ENCODE measurements around the gene CAPN7.

DNA sequence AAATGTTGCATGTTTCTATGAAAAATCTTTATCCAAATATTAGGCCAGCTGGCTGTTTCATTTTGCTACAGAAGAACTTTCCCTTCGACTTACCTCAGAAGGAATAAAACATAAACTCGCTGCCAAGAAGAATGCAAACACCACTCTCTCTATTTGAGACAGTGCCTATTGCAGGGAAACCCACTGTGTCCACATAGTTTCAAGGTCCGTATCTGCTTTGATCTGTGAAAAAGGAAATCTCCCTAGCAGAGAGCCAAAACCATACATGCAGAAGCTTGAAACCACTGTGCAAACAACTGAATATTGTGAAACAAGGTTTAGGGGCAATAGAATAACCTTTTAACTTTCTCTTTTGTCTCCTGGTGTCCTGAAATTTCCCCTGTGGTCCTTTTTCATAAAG is 35.0 kb upstream of the CAPN7 start:
- no peak for TF ChIP-seq FOXM1 (IDR thresholded peaks at IDR 0.05; ENCODE audit: borderline replicate concordance, low read depth)
- TF ChIP-seq TAF1 (IDR thresholded peaks at IDR 0.05; ENCODE audit: low read depth) = no peak
- TF ChIP-seq EP300 (IDR thresholded peaks at IDR 0.05; ENCODE audit: borderline replicate concordance) = no peak
- TF ChIP-seq CEBPB (IDR thresholded peaks at IDR 0.05) = no peak

Data from Ishikawa (cell line).